IPS-NIHi11 (cell line): Measurements from ENCODE around the gene NOS1.
A peak's percentile ranks its signal among the peaks of the same experiment; 100 is the strongest.

ENCODE experiments used
- DNase-seq: peaks from one replicate; pipeline ENCODE4 v3.0.0; 2012; ENCODE audit warnings: mixed read lengths, low spot score

Gene NOS1

DNA sequence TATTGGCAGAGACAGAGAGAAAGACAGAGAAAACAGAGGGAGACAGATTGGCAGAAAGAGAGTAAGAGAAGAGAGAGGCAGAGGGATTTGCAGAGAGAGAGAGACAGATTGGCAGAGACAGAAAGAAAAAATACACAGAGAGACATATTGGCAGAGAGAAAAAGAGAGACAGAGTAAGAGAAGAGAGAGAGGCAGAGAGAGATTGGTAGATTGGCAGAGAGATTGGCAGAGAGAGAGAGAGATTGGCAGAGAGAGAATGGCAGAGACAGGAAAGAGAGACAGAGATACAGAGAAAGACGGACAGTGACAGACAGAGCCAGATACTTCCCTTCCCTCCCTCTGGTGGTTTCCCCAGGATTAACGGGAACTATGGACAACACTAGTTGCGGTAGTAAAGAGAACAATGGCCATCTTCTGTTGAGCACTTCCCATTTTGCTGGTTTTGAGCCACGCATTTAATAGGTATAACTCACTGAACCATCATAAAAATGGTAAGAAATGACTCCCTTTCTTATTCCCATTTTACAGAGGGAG lies 2.6 kb upstream of the NOS1 start:
- no peak for DNase-seq

DNA sequence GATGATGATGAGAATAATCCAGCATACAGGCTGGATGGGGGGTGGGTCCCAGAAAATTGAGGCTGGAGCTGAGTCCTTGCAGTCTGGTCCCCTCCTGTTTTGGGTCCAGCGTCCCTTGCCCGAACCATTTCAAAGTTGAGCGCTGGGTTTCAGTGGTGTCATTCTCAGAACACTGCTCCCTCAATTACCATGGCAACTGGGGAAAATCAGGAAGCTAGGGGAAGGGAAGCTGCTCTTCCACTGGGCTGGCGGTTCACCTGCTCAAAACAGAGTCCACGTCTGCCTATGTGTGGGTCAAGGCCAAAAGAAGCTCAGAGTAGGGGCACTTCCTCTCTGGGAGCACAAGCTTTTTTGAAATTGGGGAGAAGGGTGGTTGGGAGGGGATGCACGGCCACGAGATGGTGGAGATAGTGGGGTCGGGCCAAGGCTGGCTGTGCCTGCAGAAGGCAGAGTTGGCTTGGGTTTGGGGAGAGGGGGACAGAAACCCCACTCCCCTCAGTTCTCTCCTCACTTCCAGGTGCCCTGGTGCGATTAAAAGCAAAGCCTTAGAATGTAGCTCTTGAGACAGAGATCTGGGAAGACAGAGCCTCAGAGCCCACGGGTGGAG lies 1.7 kb upstream of the NOS1 start:
- no peak for DNase-seq

DNA sequence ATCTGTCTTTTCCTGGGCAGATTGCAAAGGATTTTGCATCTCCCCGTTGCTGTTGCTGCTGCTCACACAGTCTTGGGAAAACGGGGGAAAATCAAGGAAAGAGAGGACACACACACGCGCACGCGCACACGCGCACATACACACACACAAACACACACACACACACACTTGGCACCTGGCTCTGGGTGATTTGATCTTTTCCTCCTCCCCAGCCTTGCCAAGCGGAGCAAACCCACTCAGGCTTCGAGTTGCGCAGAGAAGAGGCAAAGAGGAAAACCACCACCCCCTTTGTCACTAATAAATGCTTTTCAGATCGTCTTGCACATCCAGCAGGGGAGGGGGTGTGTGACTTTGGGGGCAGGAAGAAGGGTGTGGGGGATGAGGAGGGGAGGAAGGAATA lies 965 bp upstream of the NOS1 start:
- DNase-seq, result no peak

DNA sequence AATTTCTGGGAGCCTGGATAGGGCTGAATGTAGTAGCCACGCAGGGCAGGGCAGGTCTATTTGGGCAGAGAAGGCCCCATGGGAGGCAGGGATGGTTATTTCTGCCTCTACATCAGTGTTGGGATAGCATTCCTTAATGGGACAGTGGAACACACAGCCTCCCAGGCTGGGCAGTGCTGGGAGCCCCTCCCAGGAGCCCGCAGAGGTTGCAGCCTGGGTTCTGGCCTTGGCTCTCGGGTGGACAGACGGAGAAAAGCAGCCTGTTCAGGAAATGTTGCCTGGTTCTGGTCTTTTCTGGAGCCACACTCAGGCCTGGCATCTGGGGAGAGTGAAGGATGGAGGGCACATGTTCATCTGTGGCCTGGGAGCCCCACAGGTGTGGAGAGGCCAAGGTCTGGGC lies 479 bp upstream of the NOS1 start:
- no peak for DNase-seq

GRCh38 chr12:117360551-117361346 lies 677 bp downstream of the NOS1 start:
- DNase-seq, result peak; percentile 70

- DNase-seq, result peak; percentile 26
Observed at GRCh38 chr12:117360222-117360550, 1.2 kb downstream of the NOS1 start.

GRCh38 chr12:117359029-117359845 lies 2.2 kb downstream of the NOS1 start:
- DNase-seq, result peak; percentile 31

DNA sequence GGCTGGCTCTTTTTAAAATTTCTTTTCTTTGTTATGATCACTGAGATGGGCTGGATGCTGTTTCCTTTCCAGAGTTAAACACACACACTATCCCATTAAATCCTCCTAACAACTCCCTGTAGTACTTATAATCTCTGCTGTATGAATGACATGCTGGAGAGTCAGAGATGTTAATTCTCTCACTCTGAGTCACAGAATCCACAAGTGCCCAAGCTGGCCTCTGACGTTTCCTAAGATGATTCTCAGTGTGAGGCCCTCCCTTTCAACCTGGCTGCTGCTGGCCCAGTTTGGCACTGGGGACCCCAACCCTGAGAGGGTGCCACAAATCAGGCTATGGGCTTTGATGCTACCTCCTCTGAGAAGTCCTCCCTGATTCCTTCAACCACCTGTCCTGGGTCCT lies 5.4 kb downstream of the NOS1 start:
- no peak for DNase-seq

- DNase-seq, result no peak
Observed at GRCh38 chr12:117352883-117353282, 8.5 kb downstream of the NOS1 start.

GRCh38 chr12:117352206-117352605 lies 9.2 kb downstream of the NOS1 start:
- no peak for DNase-seq

DNA sequence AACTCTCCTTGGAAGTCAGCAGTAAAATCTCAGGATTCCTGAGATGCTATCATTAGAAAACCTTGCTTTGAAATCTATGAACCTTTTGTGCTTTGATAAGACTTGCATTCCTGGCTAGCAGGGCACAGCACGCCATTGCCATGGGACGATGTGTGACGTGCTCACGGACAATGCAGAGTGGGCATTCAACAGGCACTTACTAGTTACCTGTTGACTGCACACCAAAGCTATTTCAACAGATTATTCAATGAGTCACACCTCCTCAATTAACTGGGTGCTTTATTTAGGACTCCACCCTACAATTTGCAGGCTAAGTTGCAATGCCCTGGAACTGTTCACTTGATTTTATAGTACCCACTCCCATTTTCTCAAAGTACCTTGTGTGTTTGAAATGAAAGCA lies 11.3 kb downstream of the NOS1 start:
- no peak for DNase-seq

GRCh38 chr12:117347588-117347987 lies 13.8 kb downstream of the NOS1 start:
- DNase-seq, result no peak

- no peak for DNase-seq
Observed at GRCh38 chr12:117344716-117345115, 16.7 kb downstream of the NOS1 start.

- DNase-seq, result no peak
Observed at GRCh38 chr12:117343849-117344248, 17.6 kb downstream of the NOS1 start.

- DNase-seq, result no peak
Observed at GRCh38 chr12:117343296-117343695, 18.1 kb downstream of the NOS1 start.

- DNase-seq, result no peak
Observed at GRCh38 chr12:117342682-117343081, 18.7 kb downstream of the NOS1 start.

- DNase-seq, result no peak
Observed at GRCh38 chr12:117342247-117342646, 19.2 kb downstream of the NOS1 start.

DNA sequence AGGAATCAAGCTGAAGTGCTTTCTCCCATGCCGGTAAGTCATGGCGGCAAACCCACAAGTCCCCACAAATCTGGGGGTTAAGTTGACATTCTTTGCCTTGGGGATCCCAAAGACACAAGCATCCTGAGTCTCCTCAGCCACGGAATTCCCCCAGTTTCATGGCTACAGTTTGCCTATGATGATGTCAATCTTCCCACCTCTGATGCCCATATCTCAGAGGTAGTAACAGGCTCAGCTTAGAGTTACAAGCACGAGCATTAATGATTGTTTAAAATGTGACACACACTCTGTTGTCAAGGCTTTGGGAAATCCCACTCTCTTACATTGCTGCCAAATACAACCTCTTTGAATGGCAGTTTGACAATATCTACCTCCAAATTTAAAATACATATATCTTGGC lies 22.3 kb downstream of the NOS1 start:
- DNase-seq, result no peak

- no peak for DNase-seq
Observed at GRCh38 chr12:117334855-117335587, 26.4 kb downstream of the NOS1 start.

DNA sequence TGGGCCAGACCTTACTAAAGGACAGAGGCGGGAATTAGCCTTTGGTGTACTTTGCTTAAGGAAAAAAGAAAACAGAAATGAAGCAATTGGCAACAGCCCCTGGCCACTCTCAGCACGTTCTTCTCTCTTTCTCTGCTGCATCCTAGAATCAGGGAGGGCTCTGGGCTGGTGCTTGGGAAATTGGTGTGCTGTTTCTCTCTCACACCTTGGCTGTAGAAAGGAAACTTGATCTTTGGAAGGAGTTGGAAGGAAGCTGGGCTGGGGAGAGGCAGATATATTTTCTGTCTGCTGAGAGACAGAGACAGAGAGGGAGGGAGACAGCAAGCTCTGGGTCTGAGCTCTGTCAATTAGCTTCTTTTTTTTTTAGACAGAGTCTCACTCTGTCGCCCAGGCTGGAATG lies 27.4 kb downstream of the NOS1 start:
- no peak for DNase-seq

- DNase-seq, result no peak
Observed at GRCh38 chr12:117333331-117333881, 28.0 kb downstream of the NOS1 start.

GRCh38 chr12:117331691-117332090 lies 29.7 kb downstream of the NOS1 start:
- no peak for DNase-seq
